Activated CD4-positive, alpha-beta memory T cell treated with anti-CD3 and anti-CD28 coated beads, Interleukin-2, amount 10 ng/mL, durations not matched to agents 7 days and 5 days (primary cell): ENCODE measurements around the gene CRACDL. TPM values are rescaled to one million over a fixed set of nuclear protein-coding genes. Genes with fewer than 3 reads are reported as not detected.

Experiments used
- CTCF ChIA-PET: fragments of 350-600 bp; sonication (Branson Sonifier 250); formaldehyde crosslinking; loops from one replicate; lab custom pipeline; 2021; ENCODE audit warnings: antibody characterized with exemption, inconsistent platforms; lab: Charles Lee
- POLR2A ChIA-PET: fragments of 350-600 bp; sonication (Branson Sonifier 250); formaldehyde crosslinking; loops from one replicate; lab custom pipeline; 2021; ENCODE audit warnings: antibody characterized with exemption; lab: Charles Lee
- DNase-seq: peaks from one replicate; pipeline ENCODE4 v3.0.0-alpha.2; 2020
- H3K27ac Mint-ChIP-seq: one replicate; pipeline ENCODE4 v1.8.0; 2021; ENCODE audit warnings: mild to moderate bottlenecking, mixed read lengths
- H3K27me3 Mint-ChIP-seq: one replicate; pipeline ENCODE4 v1.8.0; 2021; ENCODE audit warnings: mixed read lengths
- H3K36me3 Mint-ChIP-seq: one replicate; pipeline ENCODE4 v1.8.0; 2021; ENCODE audit warnings: low read depth, mixed read lengths
- H3K4me1 Mint-ChIP-seq: one replicate; pipeline ENCODE4 v1.8.0; 2021; ENCODE audit warnings: mixed read lengths
- H3K4me3 Mint-ChIP-seq: one replicate; pipeline ENCODE4 v1.8.0; 2021; ENCODE audit warnings: mild to moderate bottlenecking, mixed read lengths
- H3K9me3 Mint-ChIP-seq: one replicate; pipeline ENCODE4 v1.8.0; 2021; ENCODE audit warnings: mixed read lengths
- total RNA-seq, 2 experiments: library from RNA; stranded (reverse); gene quantifications; one replicate each; pipeline ENCODE4 v1.2.3, GENCODE V29; 2021

Gene CRACDL
- total RNA-seq, 2 experiments from 2014 or later = 0.18 to 0.20 TPM

GRCh38 chr2:98846041-98846440 lies 90.0 kb downstream of the CRACDL start:
- Mint-ChIP-seq H3K4me1 (no peaks in the 10 kb centered on the region), H3K36me3 (no peaks in the 10 kb centered on the region), H3K27ac (no peak overlapping the region), H3K4me3 (no peak overlapping the region), H3K9me3 (no peaks in the 10 kb centered on the region), H3K27me3 (peaks cover 16% of the 10 kb centered on the region)
- no peak for DNase-seq
- POLR2A ChIA-PET = no interaction called here
- CTCF ChIA-PET = interaction anchor here (1.5 kb wide), 1 partner anchor 9 kb away, joined by 8 read pairs; no protein-coding TSS in a partner anchor

- Mint-ChIP-seq H3K9me3 (no peaks in the 10 kb centered on the region), H3K4me3 (no peak overlapping the region), H3K27ac (no peak overlapping the region), H3K27me3 (peaks cover 19% of the 10 kb centered on the region), H3K36me3 (no peaks in the 10 kb centered on the region), H3K4me1 (peaks cover 6% of the 10 kb centered on the region)
- no peak for DNase-seq
- ChIA-PET POLR2A (no interaction called here), CTCF (interaction anchor here (1.0 kb wide), 1 partner anchor 11 kb away, joined by 3 read pairs; no protein-coding TSS in a partner anchor)
Measured at GRCh38 chr2:98842136-98842535, 93.9 kb downstream of the CRACDL start.

GRCh38 chr2:98839292-98839691 lies 96.7 kb downstream of the CRACDL start:
- POLR2A ChIA-PET = no interaction called here
- DNase-seq = no peak
- H3K27ac Mint-ChIP-seq = no peak overlapping the region

GRCh38 chr2:98835831-98836385 lies 100.1 kb downstream of the CRACDL start:
- POLR2A ChIA-PET = interaction anchor here (1.0 to 1.2 kb wide), 5 partner anchors 64 to 178 kb away, joined by 3 to 6 read pairs (median 5); no protein-coding TSS in a partner anchor
- CTCF ChIA-PET = interaction anchor here (0.7 to 3.9 kb wide), 6 partner anchors 113 to 322 kb away, joined by 3 to 64 read pairs (median 3); no protein-coding TSS in a partner anchor
- Mint-ChIP-seq H3K4me1 (peaks cover 49% of the 10 kb centered on the region), H3K36me3 (no peaks in the 10 kb centered on the region), H3K27ac (peak overlapping the region; percentile 53), H3K9me3 (no peaks in the 10 kb centered on the region), H3K4me3 (peak overlapping the region; percentile 6), H3K27me3 (peaks cover 7% of the 10 kb centered on the region)
- DNase-seq = peak; percentile 50

More at GRCh38 chr2:98839292-98839691, 96.7 kb downstream of the CRACDL start:
- Mint-ChIP-seq H3K27me3 (peaks cover 17% of the 10 kb centered on the region), H3K4me3 (no peak overlapping the region), H3K9me3 (no peaks in the 10 kb centered on the region), H3K36me3 (no peaks in the 10 kb centered on the region), H3K4me1 (peaks cover 26% of the 10 kb centered on the region)
- CTCF ChIA-PET = interaction anchor here (3.9 kb wide), 1 partner anchor 190 kb away, joined by 64 read pairs; no protein-coding TSS in a partner anchor

DNA sequence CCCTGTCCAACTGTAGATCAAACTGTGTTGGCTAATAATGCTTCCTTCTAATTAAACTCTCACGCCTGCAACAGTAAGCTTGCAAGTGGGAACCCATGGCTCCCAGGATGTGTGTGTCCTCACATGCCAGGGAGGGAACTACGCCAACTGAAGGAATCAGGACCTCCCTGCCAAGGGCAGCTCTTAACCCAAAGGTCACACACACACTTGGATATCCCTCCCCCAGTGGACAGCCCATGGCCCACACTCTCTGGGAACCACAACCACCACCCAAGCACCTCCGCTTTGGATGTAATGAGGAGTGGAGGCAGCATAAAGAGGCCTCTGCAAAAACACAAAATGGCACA lies 102.1 kb downstream of the CRACDL start:
- Mint-ChIP-seq H3K4me1 (peaks cover 67% of the 10 kb centered on the region), H3K9me3 (no peaks in the 10 kb centered on the region), H3K27ac (no peak overlapping the region), H3K36me3 (no peaks in the 10 kb centered on the region), H3K27me3 (no peaks in the 10 kb centered on the region), H3K4me3 (no peak overlapping the region)
- CTCF ChIA-PET = interaction anchor here (1.4 kb wide), 1 partner anchor 184 kb away, joined by 5 read pairs; no protein-coding TSS in a partner anchor
- POLR2A ChIA-PET = interaction anchor here (1.4 kb wide), 1 partner anchor 103 kb away, joined by 4 read pairs; the partner anchor contains the start of gene MGAT4A
- no peak for DNase-seq

- no peak overlapping the region for H3K4me3 Mint-ChIP-seq
- peak overlapping the region; percentile 22 for H3K27ac Mint-ChIP-seq
- no peak for DNase-seq
- ChIA-PET CTCF (interaction anchor here (1.2 to 1.4 kb wide), 2 partner anchors 109 to 184 kb away, joined by 3 to 5 read pairs; no protein-coding TSS in a partner anchor), POLR2A (interaction anchor here (0.5 to 1.4 kb wide), 3 partner anchors 13 to 344 kb away, joined by 3 to 4 read pairs (median 3); partner anchors contain the start of gene MGAT4A)
- H3K4me1 Mint-ChIP-seq = peaks cover 72% of the 10 kb centered on the region
- H3K36me3 Mint-ChIP-seq = no peaks in the 10 kb centered on the region
- H3K9me3 Mint-ChIP-seq = no peaks in the 10 kb centered on the region
- no peaks in the 10 kb centered on the region for H3K27me3 Mint-ChIP-seq
Measured at GRCh38 chr2:98833172-98833916, 102.7 kb downstream of the CRACDL start.

DNA sequence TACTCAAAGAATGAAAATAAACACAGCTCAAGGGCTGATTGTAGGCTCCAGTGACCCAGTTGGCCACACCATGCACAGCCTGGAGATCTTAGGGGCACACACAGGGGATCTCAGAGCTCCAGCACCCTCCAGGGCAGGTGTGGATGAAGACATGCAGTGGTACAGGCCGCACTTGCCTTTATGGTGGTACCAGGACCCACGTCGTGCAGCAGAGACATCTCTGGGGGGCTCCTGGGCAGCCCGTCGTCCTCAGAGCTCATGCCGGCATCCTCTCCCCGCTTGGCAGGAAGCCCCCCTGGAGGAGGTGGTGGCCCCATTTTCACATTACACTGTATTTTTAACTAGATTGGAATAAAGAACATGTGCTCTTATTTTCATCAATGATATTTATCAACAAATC lies 103.9 kb downstream of the CRACDL start:
- ChIA-PET POLR2A (no interaction called here), CTCF (interaction anchor here (1.2 to 1.9 kb wide), 2 partner anchors 108 to 183 kb away, joined by 3 to 4 read pairs; no protein-coding TSS in a partner anchor)
- Mint-ChIP-seq H3K4me1 (peaks cover 76% of the 10 kb centered on the region), H3K27ac (no peak overlapping the region), H3K36me3 (no peaks in the 10 kb centered on the region), H3K4me3 (no peak overlapping the region), H3K9me3 (no peaks in the 10 kb centered on the region), H3K27me3 (no peaks in the 10 kb centered on the region)
- DNase-seq = no peak

GRCh38 chr2:98830571-98831145 lies 105.4 kb downstream of the CRACDL start:
- no peak for DNase-seq
- no peak overlapping the region for H3K4me3 Mint-ChIP-seq
- H3K4me1 Mint-ChIP-seq = peaks cover 66% of the 10 kb centered on the region

GRCh38 chr2:98829581-98830270 lies 106.3 kb downstream of the CRACDL start:
- Mint-ChIP-seq H3K4me1 (peaks cover 59% of the 10 kb centered on the region), H3K36me3 (no peaks in the 10 kb centered on the region), H3K4me3 (no peak overlapping the region), H3K9me3 (no peaks in the 10 kb centered on the region), H3K27me3 (peaks cover 4% of the 10 kb centered on the region), H3K27ac (peak overlapping the region; percentile 47)
- ChIA-PET POLR2A (interaction anchor here (1.0 to 2.5 kb wide), 8 partner anchors 11 to 183 kb away, joined by 3 to 9 read pairs (median 5); partner anchors contain the start of gene MGAT4A), CTCF (interaction anchor here (1.0 to 1.6 kb wide), 3 partner anchors 11 to 180 kb away, joined by 3 to 10 read pairs (median 3); no protein-coding TSS in a partner anchor)
- no peak for DNase-seq

More at GRCh38 chr2:98830571-98831145, 105.4 kb downstream of the CRACDL start:
- H3K27ac Mint-ChIP-seq = no peak overlapping the region
- POLR2A ChIA-PET = interaction anchor here (1.2 to 2.5 kb wide), 4 partner anchors 12 to 184 kb away, joined by 3 to 9 read pairs (median 4); partner anchors contain the start of gene MGAT4A
- no peaks in the 10 kb centered on the region for H3K9me3 Mint-ChIP-seq
- peaks cover 4% of the 10 kb centered on the region for H3K27me3 Mint-ChIP-seq
- CTCF ChIA-PET = interaction anchor here (0.6 to 1.9 kb wide), 4 partner anchors 11 to 195 kb away, joined by 3 to 4 read pairs (median 4); no protein-coding TSS in a partner anchor
- no peaks in the 10 kb centered on the region for H3K36me3 Mint-ChIP-seq

DNA sequence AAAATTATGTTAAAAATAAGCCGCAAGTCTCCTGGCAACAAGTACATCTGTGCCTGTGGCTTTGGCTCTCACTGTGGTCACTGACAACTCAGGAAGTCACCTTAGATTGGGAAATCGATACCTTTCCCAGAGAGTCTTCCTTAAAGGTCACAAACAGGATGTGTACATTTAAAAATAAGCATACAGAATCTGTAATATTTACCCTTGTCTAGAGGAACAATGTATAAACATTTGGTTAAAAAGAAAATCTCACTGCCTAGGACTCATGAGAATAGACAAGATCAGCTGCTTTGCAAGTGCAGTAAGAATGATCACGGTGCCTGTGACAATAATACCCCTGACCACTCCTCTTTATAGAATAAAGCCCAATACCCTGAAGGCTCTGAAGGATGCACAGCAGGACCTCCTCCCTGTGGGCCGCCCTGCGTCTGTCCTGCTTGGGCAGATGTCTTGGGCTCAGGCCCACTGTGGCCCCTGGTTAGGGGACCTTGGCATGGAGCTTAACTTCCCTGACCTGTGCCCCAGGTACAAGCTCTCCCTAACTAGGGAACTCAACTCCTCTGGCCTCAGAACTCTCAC lies 107.1 kb downstream of the CRACDL start:
- Mint-ChIP-seq H3K27ac (peak overlapping the region; percentile 47), H3K27me3 (peaks cover 8% of the 10 kb centered on the region), H3K36me3 (no peaks in the 10 kb centered on the region), H3K4me3 (no peak overlapping the region), H3K4me1 (peaks cover 57% of the 10 kb centered on the region), H3K9me3 (no peaks in the 10 kb centered on the region)
- ChIA-PET CTCF (interaction anchor here (1.0 to 1.6 kb wide), 3 partner anchors 10 to 179 kb away, joined by 3 to 10 read pairs (median 3); no protein-coding TSS in a partner anchor), POLR2A (interaction anchor here (1.0 to 2.5 kb wide), 5 partner anchors 58 to 180 kb away, joined by 3 to 9 read pairs (median 7); partner anchors contain the start of gene MGAT4A)
- no peak for DNase-seq

GRCh38 chr2:98828369-98828744 lies 107.7 kb downstream of the CRACDL start:
- Mint-ChIP-seq H3K27me3 (peaks cover 13% of the 10 kb centered on the region), H3K27ac (peak overlapping the region; percentile 32), H3K36me3 (peaks cover 1% of the 10 kb centered on the region), H3K4me1 (peaks cover 57% of the 10 kb centered on the region), H3K9me3 (no peaks in the 10 kb centered on the region), H3K4me3 (no peak overlapping the region)
- POLR2A ChIA-PET = interaction anchor here (1.8 to 2.5 kb wide), 3 partner anchors 57 to 172 kb away, joined by 7 to 9 read pairs (median 8); partner anchors contain the start of gene MGAT4A
- DNase-seq = no peak
- CTCF ChIA-PET = interaction anchor here (1.2 to 1.6 kb wide), 2 partner anchors 9 to 179 kb away, joined by 3 to 10 read pairs; no protein-coding TSS in a partner anchor
